Stimulated activated CD8-positive, alpha-beta memory T cell treated with anti-CD3 and anti-CD28 coated beads, Interleukin-4, amount 100 ng/mL, for 48 hours (primary cell): Measurements from ENCODE around the gene DYRK1B.

Source experiments
- DNase-seq: peaks from one replicate; pipeline ENCODE4 v3.0.0-alpha.2; 2020

The DYRK1B gene

GRCh38 chr19:39807846-39808364 is 26.1 kb downstream of the DYRK1B start:
- DNase-seq, result no peak

GRCh38 chr19:39805104-39805503 is 28.9 kb downstream of the DYRK1B start:
- DNase-seq, result no peak

- DNase-seq, result no peak
These were observed 31.0 kb downstream of the DYRK1B start for GRCh38 chr19:39802958-39803357.

DNA sequence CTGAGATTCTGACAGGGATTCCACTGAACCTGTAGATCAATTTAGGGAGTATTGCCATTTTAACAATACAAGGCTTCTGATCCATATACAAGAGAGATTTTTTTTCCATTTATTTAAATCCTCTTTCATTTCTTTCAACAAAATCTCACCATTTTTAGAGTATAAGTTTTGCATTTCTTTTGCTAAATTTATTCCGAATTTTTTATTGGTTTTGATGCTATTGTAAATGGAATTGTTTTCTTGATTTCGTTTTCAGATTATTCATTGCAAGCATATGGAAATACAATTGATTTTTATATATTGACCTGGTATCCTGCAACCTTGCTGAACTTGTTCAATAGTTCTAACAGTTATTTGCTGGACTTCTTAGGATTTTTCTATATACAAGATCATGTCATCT is 36.9 kb downstream of the DYRK1B start:
- DNase-seq, result no peak

DNA sequence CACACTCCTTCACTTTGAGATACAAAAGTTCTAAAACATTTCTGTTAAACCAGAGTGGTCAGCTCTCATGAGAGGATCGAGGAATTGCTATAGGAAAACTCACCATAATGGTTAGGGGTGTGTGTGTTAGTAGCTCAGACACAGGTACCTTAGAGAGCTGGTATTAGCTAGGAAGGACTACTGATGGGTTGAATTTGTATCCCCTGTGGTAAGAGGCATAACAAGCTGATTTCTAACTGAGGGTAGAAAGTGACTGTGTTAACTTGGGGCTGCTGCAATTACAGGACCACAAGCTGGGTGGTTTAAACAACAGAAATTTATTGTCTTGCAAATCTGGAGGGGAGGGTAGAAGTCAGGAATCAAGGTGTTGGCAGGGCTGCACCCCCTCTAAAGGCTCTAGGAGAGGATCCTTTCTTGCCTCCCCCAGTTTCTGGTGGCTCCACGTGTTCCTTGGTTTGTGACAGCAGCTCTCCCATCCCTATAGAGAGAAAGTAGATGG is 37.9 kb downstream of the DYRK1B start:
- no peak for DNase-seq

- no peak for DNase-seq
These were observed 39.0 kb downstream of the DYRK1B start for GRCh38 chr19:39795001-39795400.

DNA sequence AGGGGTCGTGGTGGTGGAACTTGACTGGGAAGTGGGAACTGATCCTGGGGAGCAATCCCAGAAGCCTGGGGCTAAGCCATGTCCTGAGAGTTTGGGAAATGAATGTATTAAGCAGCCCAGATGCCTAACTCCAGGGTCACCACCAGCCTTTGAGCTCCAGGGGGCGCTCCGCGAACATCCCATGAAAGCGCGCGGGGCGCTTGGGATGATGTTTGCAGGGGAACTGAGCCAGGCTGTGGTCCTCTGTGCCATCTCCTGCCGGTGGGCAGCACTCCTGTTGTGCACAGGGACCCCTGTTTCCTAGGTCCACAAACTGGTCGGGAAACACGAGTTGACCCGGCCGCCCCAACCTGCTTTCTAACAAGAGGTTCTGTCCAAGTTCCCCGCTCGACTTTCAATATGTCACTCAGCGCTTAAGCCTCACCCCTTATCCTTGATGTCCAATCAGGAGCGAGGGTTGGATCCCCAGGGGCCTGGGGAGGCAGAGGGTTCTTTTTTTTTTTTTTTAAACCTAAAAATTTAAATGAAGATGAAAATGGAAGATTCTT is 40.9 kb downstream of the DYRK1B start:
- DNase-seq, result peak; percentile 86

DNA sequence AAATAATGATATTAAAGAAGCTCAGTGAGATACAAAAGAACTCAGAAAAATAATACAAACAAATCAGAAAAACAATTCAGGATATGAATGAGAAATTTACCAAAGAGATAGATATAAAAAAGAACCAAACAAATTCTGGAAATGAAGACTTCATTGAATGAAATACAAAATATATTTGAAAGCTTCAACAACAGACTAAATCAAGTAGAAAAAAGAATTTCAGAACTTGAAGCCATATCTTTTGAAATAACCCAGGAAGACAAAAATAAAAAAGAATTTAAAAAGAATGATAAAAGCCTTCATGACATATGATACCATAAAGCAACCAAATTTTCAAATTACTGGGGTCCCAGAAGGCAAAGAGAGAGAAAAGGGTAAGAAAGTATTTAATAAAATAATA is 45.7 kb downstream of the DYRK1B start:
- DNase-seq, result no peak

DNA sequence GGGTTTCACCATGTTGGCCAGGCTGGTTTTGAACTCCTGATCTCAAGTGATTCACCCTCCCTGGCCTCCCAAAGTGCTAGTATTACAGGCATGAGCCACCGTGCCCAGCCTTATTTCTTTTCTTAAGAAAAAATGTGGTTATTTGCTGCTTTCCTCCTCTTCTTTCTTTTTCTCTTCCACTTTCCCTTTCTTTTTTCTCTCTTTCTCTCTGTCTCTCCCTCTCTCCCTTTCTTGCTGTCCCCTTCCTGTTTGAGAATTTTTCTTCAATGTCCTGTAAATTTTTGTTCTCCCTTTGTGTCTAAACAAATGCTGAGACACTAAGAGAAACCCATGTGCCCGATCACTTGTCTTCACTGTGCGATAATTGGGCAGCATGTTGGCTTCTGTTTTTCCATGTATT is 53.1 kb downstream of the DYRK1B start:
- DNase-seq, result no peak

GRCh38 chr19:39778763-39779162 is 55.2 kb downstream of the DYRK1B start, which contains the start of gene LEUTX:
TSS of gene LEUTX (plus strand) at chr19:39778854. CDS start at chr19:39778921, 67 bp downstream.
- DNase-seq, result peak; percentile 35
